Endothelial cell of umbilical vein (primary cell): Measurements from ENCODE around the gene NRXN3. TPM values are rescaled to one million over a fixed set of nuclear protein-coding genes. Genes with fewer than 3 reads are reported as not detected.

Source experiments
- BruUV-seq: library from RNA; stranded (reverse); fragments of 400-500 nt; replicated peaks from 2 replicates; lab custom pipeline; 2021; lab: Mats Ljungman, UMichigan
- CTCF ChIA-PET: fragments of 300-600, 350-600 bp; sonication (Branson Sonifier 250); formaldehyde crosslinking; loops from one replicate; lab custom pipeline; 2021; ENCODE audit warnings: antibody characterized with exemption, inconsistent platforms; lab: Charles Lee
- POLR2A ChIA-PET: fragments of 300-600, 350-600 bp; sonication (Branson Sonifier 250); formaldehyde crosslinking; loops from one replicate; lab custom pipeline; 2021; ENCODE audit warnings: antibody characterized with exemption, inconsistent platforms; lab: Charles Lee
- DNase-seq: peaks from one replicate; pipeline ENCODE4 v3.0.0-alpha.2; 2011; ENCODE audit warnings: low read depth, low spot score
- FAIRE-seq: peaks from 2 replicates; lab custom pipeline; 2011; peaks lifted over from hg19 to GRCh38; lab: Jason Lieb, UNC
- H2AFZ ChIP-seq: 2 replicates; pipeline ENCODE4 v1.6.0; 2012; ENCODE audit warnings: low read depth, low read length, control low read depth, inconsistent platforms
- H3K27ac ChIP-seq: 2 replicates; pipeline ENCODE4 v1.5.1; 2011; ENCODE audit warnings: low read depth, mild to moderate bottlenecking, control low read depth, low read length, moderate library complexity; ENCODE audit not compliant: insufficient read depth
- H3K27me3 ChIP-seq, 2 experiments: 2 replicates each; pipeline versions ENCODE4 v1.6.0 to v1.6.1; 2011; ENCODE audit warnings: low read length in 2 of 2, mixed read lengths in 1 of 2; ENCODE audit not compliant: control insufficient read depth in 2 of 2, insufficient read depth in 2 of 2
- H3K36me3 ChIP-seq, 2 experiments: 2 replicates in 1 of 2; 3 replicates in 1 of 2; pipeline ENCODE4 v1.5.1; 2011; ENCODE audit warnings: low read length in 2 of 2, mild to moderate bottlenecking in 1 of 2, moderate library complexity in 1 of 2; ENCODE audit not compliant: control insufficient read depth in 2 of 2, insufficient read depth in 2 of 2; ENCODE audit errors: extremely low read depth in 1 of 2
- H3K4me1 ChIP-seq: 3 replicates; pipeline ENCODE4 v1.5.1; 2011; ENCODE audit warnings: mild to moderate bottlenecking, low read length; ENCODE audit not compliant: control insufficient read depth, insufficient read depth; ENCODE audit errors: extremely low read depth
- H3K4me2 ChIP-seq: 2 replicates; pipeline ENCODE4 v1.6.1; 2011; ENCODE audit warnings: low read length, control low read depth, mixed read lengths; ENCODE audit not compliant: insufficient read depth
- H3K4me3 ChIP-seq, 3 experiments: fragments of 200-600 bp in 1 of 3; sonication (generic), shearing (Covaris generic) in 1 of 3; replicated peaks in 1 of 3; 2 replicates each; pipeline ENCODE4 v1.5.1; 2011 to 2016; ENCODE audit warnings: control low read depth in 3 of 3, low read length in 3 of 3, mild to moderate bottlenecking in 2 of 3, inconsistent platforms in 1 of 3, low read depth in 1 of 3, moderate library complexity in 1 of 3; ENCODE audit not compliant: insufficient read depth in 1 of 3
- H3K79me2 ChIP-seq: 2 replicates; pipeline ENCODE4 v1.6.0; 2012; ENCODE audit warnings: low read length, inconsistent platforms; ENCODE audit not compliant: control insufficient read depth, insufficient read depth
- H3K9ac ChIP-seq: replicated peaks from 2 replicates; pipeline ENCODE3; 2011; ENCODE audit warnings: low read length, control low read depth; ENCODE audit not compliant: insufficient read depth; ENCODE audit errors: extremely low read depth
- H3K9me1 ChIP-seq: replicated peaks from 3 replicates; pipeline ENCODE4 v1.6.0; 2011; ENCODE audit warnings: mild to moderate bottlenecking, low read length; ENCODE audit not compliant: control insufficient read depth, insufficient read depth; ENCODE audit errors: extremely low read depth
- H3K9me3 ChIP-seq: replicated peaks from 2 replicates; pipeline ENCODE4 v1.5.1; 2012; ENCODE audit warnings: low read length, inconsistent platforms; ENCODE audit not compliant: control insufficient read depth, insufficient read depth
- H4K20me1 ChIP-seq: replicated peaks from 2 replicates; pipeline ENCODE3; 2011; ENCODE audit warnings: mild to moderate bottlenecking, low read length; ENCODE audit not compliant: control insufficient read depth, insufficient read depth; ENCODE audit errors: extremely low read depth
- CTCF ChIP-seq, 2 donors: IDR thresholded peaks; 1 replicate in 1 of 2; 2 replicates in 1 of 2; pipeline ENCODE4 v1.5.1; 2011; ENCODE audit warnings: low read length in 2 of 2, mild to moderate bottlenecking in 2 of 2, moderate library complexity in 2 of 2, control low read depth in 1 of 2, inconsistent platforms in 1 of 2, low read depth in 1 of 2; ENCODE audit not compliant: insufficient read depth in 1 of 2; ENCODE audit errors: extremely low read depth in 1 of 2
- EZH2 ChIP-seq: IDR thresholded peaks from 2 replicates; pipeline ENCODE4 v1.6.1; 2012; ENCODE audit warnings: borderline replicate concordance, low read depth, mild to moderate bottlenecking, moderate library complexity, low read length, inconsistent platforms; ENCODE audit not compliant: severe bottlenecking
- FOS ChIP-seq: IDR thresholded peaks from 2 replicates; pipeline ENCODE4 v1.6.1; 2011; ENCODE audit warnings: mild to moderate bottlenecking, low read length, moderate library complexity, borderline replicate concordance; ENCODE audit not compliant: insufficient read depth
- GATA2 ChIP-seq: IDR thresholded peaks from 2 replicates; pipeline ENCODE4 v1.7.0; 2011; ENCODE audit warnings: low read depth, mild to moderate bottlenecking, moderate library complexity, mixed read lengths, low read length; ENCODE audit not compliant: insufficient read length, insufficient read depth
- JUN ChIP-seq: IDR thresholded peaks from 2 replicates; pipeline ENCODE4 v1.6.1; 2011; ENCODE audit warnings: borderline replicate concordance, low read depth; ENCODE audit not compliant: insufficient read length, insufficient read depth
- MYC ChIP-seq: IDR thresholded peaks from one replicate; pipeline ENCODE4 v1.6.1; 2011; ENCODE audit warnings: mild to moderate bottlenecking, low read depth, low read length
- POLR2A ChIP-seq: IDR thresholded peaks from 2 replicates; pipeline ENCODE4 v1.6.1; 2012; ENCODE audit warnings: low read depth, mild to moderate bottlenecking, control low read depth, low read length
- POLR2AphosphoS5 ChIP-seq: IDR thresholded peaks from 2 replicates; pipeline ENCODE4 v1.6.1; 2012; ENCODE audit warnings: low read depth, mild to moderate bottlenecking, control low read depth, low read length, moderate library complexity; ENCODE audit not compliant: insufficient read depth
- dilution Hi-C: fragments of 300-500 bp; cut with MboI; formaldehyde crosslinking; loops from one replicate; pipeline ENCODE4 v1.15.0; 2019; ENCODE audit warnings: low sequenced_read_pairs; ENCODE audit not compliant: extremely low pct_ligation_motif_present
- intact Hi-C: fragments of 100-400 bp; cut with micrococcal nuclease; formaldehyde crosslinking; loops from one replicate; pipeline ENCODE4 v1.10.0; 2022
- polyA plus RNA-seq, 4 experiments: library from polyadenylated mRNA; depleted of rRNA in 3 of 4; stranded (reverse) in 3 of 4; unstranded in 1 of 4; fragments of >200 nt; gene quantifications; 2 replicates each; pipeline versions ENCODE4 v1.2.1 to v1.2.3, GENCODE V29; 2011 to 2012; ENCODE audit warnings: missing spikeins in 1 of 4
- total RNA-seq: library from RNA; stranded (reverse); gene quantifications from 2 replicates; pipeline ENCODE4 v1.2.3, GENCODE V29; 2021
- TF ChIP-seq, protein P1 (sequence below): IDR thresholded peaks from 2 replicates; pipeline ENCODE4 v1.6.1; 2011; ENCODE audit not compliant: insufficient read depth, insufficient read length

The NRXN3 gene
- total and polyA plus RNA-seq, 2 donors (not counting 3 experiments of a cell fraction or from before 2014, with no cell fraction given), result 0.72 to 4.2 TPM

- no peaks in the 10 kb centered on the region for H3K4me1 ChIP-seq
- ChIA-PET POLR2A (no interaction called here), CTCF (interaction anchor here (1.4 to 1.8 kb wide), 2 partner anchors 10 to 452 kb away, joined by 6 to 11 read pairs; no protein-coding TSS in a partner anchor)
- FAIRE-seq (no peak), DNase-seq (no peak)
- H4K20me1 ChIP-seq, result no peaks in the 10 kb centered on the region
- no peaks in the 10 kb centered on the region for H3K27me3 ChIP-seq
- no peak overlapping the region for H2AFZ ChIP-seq
- no peak overlapping the region for H3K4me2 ChIP-seq
- no peak overlapping the region for H3K9ac ChIP-seq
- H3K36me3 ChIP-seq, result no peaks in the 10 kb centered on the region
- intact Hi-C loops, result no loop called here
- H3K27ac ChIP-seq, result no peak overlapping the region
- dilution Hi-C loops, result no loop called here
- no peaks in the 10 kb centered on the region for H3K79me2 ChIP-seq
- no peaks in the 10 kb centered on the region for H3K9me1 ChIP-seq
- no TSS peak for BruUV-seq
- TF ChIP-seq, protein P1, sequence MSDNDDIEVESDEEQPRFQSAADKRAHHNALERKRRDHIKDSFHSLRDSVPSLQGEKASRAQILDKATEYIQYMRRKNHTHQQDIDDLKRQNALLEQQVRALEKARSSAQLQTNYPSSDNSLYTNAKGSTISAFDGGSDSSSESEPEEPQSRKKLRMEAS, result no peak
- no peak for TF ChIP-seq POLR2A
- no peak for TF ChIP-seq CTCF (IDR thresholded peaks at IDR 0.05; ENCODE audit: extremely low read depth in 1 of 2, insufficient read depth in 1 of 2, low read depth in 1 of 2, low read length in 2 of 2)
- no peak for TF ChIP-seq EZH2
- no peak for TF ChIP-seq JUN
- TF ChIP-seq GATA2, result no peak
- no peak for TF ChIP-seq POLR2AphosphoS5
- no peak for TF ChIP-seq FOS
- TF ChIP-seq MYC, result no peak
- no peaks in the 10 kb centered on the region for H3K9me3 ChIP-seq
- no peak overlapping the region for H3K4me3 ChIP-seq
These were observed 921.3 kb downstream of the NRXN3 start for GRCh38 chr14:79091381-79091963.
